HL-60 (cell line): Measurements from ENCODE around the gene UGT3A2.
"Not testable (repeated sequence)": the region's sequence is repeated elsewhere in the genome, so short reads cannot be mapped to it uniquely, and the experiment has no call there.

Experiments
- DNase-seq, 2 experiments: peaks; one replicate each; pipeline ENCODE4 v3.0.0-alpha.2; 2010 to 2020; ENCODE audit warnings: low read depth in 1 of 2, low spot score in 1 of 2
- H3K27ac ChIP-seq: fragments of 250-450 bp; sonication (Bioruptor Pico); replicated peaks from 2 replicates; pipeline ENCODE4 v1.5.1; 2020; ENCODE audit warnings: mild to moderate bottlenecking, moderate library complexity
- H3K27me3 ChIP-seq: fragments of 250-450 bp; sonication (Bioruptor Pico); 2 replicates; pipeline ENCODE4 v1.5.1; 2021; ENCODE audit warnings: mild to moderate bottlenecking, moderate library complexity; ENCODE audit not compliant: insufficient read depth, poor library complexity, severe bottlenecking
- H3K4me3 ChIP-seq: replicated peaks from 2 replicates; pipeline ENCODE4 v1.5.1; 2011; ENCODE audit warnings: mild to moderate bottlenecking, control low read depth, low read length; ENCODE audit not compliant: insufficient read depth
- CTCF ChIP-seq: IDR thresholded peaks from one replicate; pipeline ENCODE4 v1.5.1; 2011; ENCODE audit warnings: low read length, control low read depth, inconsistent platforms; ENCODE audit not compliant: insufficient read depth
- GABPA ChIP-seq: IDR thresholded peaks from 2 replicates; pipeline ENCODE4 v1.6.1; 2012; ENCODE audit warnings: low read depth
- POLR2AphosphoS5 ChIP-seq: IDR thresholded peaks from 2 replicates; pipeline ENCODE4 v1.6.1; 2012; ENCODE audit warnings: low read depth
- REST ChIP-seq: IDR thresholded peaks from 2 replicates; pipeline ENCODE4 v1.6.1; 2012; ENCODE audit warnings: low read depth; ENCODE audit not compliant: insufficient replicate concordance
- SPI1 ChIP-seq: IDR thresholded peaks from 2 replicates; pipeline ENCODE4 v1.6.1; 2012; ENCODE audit warnings: low read depth, mild to moderate bottlenecking, borderline replicate concordance

The UGT3A2 gene

GRCh38 chr5:36045895-36046294 is 20.8 kb downstream of the UGT3A2 start:
- TF ChIP-seq REST (no peak), GABPA (no peak)
- Histone ChIP-seq H3K4me3 (no peak overlapping the region), H3K27me3 (no peaks in the 10 kb centered on the region), H3K27ac (no peak overlapping the region)
- DNase-seq: no peak

- no peak overlapping the region for H3K27ac ChIP-seq
- H3K4me3 ChIP-seq: no peak overlapping the region
- TF ChIP-seq SPI1 (no peak), REST (peak; percentile 15)
- H3K27me3 ChIP-seq: no peaks in the 10 kb centered on the region
- DNase-seq: no peak
Measured at GRCh38 chr5:36041537-36041845, 25.2 kb downstream of the UGT3A2 start.

GRCh38 chr5:36040651-36041536 is 25.8 kb downstream of the UGT3A2 start:
- Histone ChIP-seq H3K4me3 (no peak overlapping the region), H3K27ac (no peak overlapping the region), H3K27me3 (no peaks in the 10 kb centered on the region)
- TF ChIP-seq POLR2AphosphoS5 (no peak), CTCF (no peak), GABPA (no peak), REST (no peak), SPI1 (no peak)
- no peak for DNase-seq

GRCh38 chr5:36035696-36036095 is 31.0 kb downstream of the UGT3A2 start:
- H3K27me3 ChIP-seq: no peaks in the 10 kb centered on the region
- no peak overlapping the region for H3K27ac ChIP-seq
- no peak overlapping the region for H3K4me3 ChIP-seq
- TF ChIP-seq CTCF (no peak), SPI1 (no peak), POLR2AphosphoS5 (no peak), GABPA (no peak), REST (no peak)
- DNase-seq: no peak

GRCh38 chr5:36034536-36035134 is 32.0 kb downstream of the UGT3A2 start:
- not testable (repeated sequence) for H3K27ac ChIP-seq, H3K4me3 ChIP-seq, H3K27me3 ChIP-seq, DNase-seq
